NCI-H128 (cell line): ENCODE measurements around the gene ELF3.
"Not testable (repeated sequence)": the region's sequence is repeated elsewhere in the genome, so short reads cannot be mapped to it uniquely, and the experiment has no call there.

Experiments
- DNase-seq: peaks from one replicate; lab custom pipeline; 2025; ENCODE audit not compliant: unreplicated experiment; lab: John Stamatoyannopoulos, UW

Gene ELF3

DNA sequence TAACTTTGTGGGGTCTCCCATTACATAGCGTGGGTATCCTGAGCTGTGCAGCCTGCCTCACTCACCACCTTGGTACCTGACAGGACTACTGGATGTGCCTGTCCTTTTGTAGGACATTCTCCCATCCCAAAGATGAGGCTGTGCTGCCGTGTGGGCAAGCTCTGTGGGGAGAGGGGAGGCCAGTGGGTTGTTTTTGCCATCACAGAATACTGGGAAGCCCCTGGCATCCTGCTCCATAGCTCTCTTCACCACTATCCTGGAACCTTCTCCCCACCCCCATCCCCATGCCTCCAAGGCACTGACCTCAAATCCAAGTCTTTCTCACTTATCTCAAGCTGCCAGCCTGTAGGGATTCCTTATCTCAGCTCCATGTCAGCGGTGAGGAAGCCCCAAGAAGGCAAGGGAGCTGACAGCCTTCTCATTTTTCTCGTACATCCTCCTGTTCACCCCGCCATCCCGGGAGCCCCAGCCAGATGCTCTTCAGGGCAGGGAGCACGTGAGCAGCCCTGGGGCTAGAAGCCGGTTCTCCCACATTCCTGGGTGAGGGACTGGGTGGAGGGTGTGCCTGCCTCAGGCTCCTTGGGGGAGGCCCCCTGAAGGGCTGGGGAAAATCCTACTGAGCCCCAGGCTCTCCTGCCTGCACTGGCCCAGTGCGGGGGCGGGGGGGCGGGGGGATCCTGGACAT lies 2.4 kb upstream of the ELF3 start:
- no peak for DNase-seq

DNA sequence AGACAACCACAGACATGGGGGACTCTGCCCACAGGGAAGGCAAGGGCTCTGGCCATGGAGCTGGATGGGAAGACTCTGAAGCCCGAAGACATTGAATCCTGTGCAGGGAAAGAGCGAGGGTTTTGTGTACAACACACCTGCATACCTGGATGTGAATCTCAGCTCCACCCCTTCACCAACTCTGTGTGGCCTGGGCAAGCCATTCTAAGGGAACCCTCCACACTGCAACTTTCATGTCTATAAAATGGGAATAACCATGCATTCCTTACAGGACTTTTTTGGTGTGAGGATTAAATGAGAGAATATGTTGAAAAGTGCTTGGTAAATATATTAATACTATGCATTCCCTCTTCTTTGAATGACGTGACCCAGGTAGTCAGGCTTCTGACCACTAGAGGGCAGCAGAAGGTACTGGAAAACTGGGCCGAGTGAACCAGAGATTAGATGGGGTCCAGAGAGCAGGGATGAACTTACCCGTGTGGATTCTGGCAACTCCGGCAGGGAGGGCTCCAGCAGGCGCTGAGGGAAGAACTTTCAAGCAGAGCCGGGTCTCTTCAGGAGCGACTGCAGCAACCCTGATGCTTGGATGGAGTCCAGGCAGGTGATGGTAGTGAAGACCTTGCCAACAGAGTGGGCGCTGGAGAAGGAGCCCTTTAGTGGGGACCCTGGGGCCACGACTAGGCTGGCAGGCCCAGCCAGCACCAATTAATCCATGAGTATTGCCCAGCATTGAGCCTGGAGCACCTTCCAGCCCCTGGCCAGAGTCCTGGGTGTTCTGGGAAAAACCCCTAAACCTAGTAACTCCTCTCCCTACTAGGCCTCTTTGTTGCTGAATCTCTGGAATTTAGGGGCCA lies 834 bp upstream of the ELF3 start:
- peak; percentile 85 for DNase-seq

DNA sequence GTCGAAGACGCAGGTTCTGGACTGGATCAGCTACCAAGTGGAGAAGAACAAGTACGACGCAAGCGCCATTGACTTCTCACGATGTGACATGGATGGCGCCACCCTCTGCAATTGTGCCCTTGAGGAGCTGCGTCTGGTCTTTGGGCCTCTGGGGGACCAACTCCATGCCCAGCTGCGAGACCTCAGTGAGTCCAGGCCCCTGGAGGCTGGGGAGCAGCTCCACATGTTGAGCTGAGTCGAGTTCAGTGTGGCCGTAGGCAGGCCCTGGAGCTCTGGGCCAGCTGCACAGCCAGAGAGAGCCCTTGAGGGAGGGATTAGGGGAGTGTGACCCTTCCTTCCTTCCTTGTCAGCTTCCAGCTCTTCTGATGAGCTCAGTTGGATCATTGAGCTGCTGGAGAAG lies 1.6 kb downstream of the ELF3 start:
- DNase-seq: no peak

DNA sequence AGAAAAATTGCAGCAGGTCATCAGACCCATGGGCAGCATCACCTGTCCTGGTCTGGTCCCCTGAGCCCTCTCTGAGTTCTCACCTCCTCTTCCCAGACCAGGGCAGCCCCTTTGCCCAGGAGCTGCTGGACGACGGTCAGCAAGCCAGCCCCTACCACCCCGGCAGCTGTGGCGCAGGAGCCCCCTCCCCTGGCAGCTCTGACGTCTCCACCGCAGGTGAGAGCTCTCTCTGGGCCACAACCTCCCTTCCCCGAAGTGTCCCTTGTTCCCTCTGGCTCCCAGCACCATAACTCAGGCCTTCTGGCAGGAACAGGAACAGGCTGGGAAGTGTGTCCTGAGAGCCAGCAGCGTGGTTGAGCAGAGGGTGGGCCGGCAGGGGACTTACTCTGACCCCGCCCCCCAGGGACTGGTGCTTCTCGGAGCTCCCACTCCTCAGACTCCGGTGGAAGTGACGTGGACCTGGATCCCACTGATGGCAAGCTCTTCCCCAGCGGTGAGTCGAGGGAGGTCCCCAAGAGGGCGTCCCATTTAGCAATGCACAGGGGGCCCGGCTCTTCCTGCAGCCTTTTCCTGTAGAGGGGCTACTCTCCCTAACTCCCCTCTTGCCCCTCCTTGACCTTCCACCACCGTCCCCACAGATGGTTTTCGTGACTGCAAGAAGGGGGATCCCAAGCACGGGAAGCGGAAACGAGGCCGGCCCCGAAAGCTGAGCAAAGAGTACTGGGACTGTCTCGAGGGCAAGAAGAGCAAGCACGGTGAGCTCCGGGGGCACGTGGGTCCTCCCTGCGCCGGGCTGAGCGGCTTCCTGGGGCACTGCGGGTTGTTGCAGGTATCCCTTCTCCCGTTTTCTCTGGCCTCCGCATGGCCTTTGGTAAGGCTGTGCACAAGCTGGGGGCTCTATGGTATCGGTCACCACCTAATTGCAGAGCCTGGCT lies 2.4 kb downstream of the ELF3 start:
- DNase-seq: no peak

DNA sequence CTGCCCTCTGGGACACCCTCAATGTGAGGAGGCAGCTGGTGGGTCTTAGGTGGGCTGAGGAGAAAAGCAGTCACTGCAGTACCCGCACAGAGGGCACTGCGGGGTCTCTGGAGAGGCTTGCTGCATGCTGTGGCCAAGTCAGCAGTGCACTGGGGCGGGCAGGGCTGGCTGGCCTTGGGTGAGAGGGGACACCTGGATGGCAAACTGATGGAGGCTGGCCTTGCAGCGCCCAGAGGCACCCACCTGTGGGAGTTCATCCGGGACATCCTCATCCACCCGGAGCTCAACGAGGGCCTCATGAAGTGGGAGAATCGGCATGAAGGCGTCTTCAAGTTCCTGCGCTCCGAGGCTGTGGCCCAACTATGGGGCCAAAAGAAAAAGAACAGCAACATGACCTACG lies 3.2 kb downstream of the ELF3 start:
- DNase-seq: no peak

DNA sequence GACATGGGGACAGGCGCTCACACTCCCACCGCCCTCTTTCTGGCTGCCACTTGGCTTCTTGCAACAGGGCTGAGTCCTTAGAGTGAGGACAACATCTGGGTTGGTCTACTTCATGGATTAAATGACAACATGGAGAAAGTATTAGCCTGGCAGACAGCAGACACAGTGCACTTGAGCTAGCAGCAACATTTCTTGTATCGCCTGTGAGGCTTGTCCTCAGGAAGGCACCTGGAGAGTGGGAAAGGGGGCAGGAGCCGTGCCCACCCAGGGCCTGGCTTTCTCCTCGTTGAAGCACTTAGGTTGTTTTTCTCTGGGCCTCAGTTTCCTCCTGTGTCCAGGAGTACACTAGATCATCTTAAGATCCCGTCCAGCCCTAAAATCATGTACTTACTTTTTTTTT lies 3.7 kb downstream of the ELF3 start:
- no peak for DNase-seq

DNA sequence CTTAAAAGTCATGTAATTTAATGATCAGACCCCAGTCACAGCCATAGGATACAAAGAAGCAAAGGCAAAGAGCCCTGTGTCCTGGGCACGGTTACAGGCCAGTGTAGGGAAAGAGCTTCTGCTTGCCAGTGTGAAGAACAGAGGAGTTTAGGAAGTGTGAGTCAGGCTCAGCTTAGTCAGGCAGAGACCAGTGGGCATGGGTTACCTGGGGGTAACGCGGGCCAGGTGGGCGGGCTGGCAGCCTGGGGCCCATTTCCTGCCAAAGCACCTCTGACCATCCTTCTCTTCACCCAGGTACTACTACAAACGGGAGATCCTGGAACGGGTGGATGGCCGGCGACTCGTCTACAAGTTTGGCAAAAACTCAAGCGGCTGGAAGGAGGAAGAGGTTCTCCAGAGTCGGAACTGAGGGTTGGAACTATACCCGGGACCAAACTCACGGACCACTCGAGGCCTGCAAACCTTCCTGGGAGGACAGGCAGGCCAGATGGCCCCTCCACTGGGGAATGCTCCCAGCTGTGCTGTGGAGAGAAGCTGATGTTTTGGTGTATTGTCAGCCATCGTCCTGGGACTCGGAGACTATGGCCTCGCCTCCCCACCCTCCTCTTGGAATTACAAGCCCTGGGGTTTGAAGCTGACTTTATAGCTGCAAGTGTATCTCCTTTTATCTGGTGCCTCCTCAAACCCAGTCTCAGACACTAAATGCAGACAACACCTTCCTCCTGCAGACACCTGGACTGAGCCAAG lies 4.7 kb downstream of the ELF3 start:
- no peak for DNase-seq

DNA sequence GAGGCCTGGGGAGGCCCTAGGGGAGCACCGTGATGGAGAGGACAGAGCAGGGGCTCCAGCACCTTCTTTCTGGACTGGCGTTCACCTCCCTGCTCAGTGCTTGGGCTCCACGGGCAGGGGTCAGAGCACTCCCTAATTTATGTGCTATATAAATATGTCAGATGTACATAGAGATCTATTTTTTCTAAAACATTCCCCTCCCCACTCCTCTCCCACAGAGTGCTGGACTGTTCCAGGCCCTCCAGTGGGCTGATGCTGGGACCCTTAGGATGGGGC lies 5.2 kb downstream of the ELF3 start:
- no peak for DNase-seq

DNA sequence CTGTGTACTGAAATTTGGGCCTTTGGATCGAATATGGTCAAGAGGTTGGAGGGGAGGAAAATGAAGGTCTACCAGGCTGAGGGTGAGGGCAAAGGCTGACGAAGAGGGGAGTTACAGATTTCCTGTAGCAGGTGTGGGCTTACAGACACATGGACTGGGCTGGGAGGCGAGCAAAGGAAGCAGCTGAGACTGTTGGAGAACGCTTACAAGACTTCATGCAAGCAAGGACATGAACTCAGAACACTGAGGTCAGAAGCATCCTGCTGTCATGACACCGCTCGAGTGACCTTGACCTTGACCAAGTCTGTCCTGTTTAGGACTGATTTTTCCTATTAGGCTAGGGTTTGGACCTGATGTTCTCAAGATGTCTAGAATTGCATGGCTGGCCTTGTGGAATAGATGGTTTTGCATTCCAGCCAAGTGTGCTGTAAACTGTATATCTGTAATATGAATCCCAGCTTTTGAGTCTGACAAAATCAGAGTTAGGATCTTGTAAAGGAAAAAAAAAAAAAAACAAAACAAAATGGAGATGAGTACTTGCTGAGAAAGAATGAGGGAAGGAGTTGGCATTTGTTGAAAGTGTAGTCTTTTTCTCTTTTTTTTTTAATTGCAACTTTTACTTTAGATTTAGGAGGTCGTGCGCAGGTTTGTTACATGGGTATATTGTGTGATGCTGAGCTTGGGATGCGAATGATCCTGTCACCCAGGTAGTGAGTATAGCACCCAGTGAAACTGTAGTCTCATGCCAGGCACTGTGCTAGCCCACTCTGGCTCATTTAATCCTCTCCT lies 5.8 kb downstream of the ELF3 start:
- no peak for DNase-seq

DNA sequence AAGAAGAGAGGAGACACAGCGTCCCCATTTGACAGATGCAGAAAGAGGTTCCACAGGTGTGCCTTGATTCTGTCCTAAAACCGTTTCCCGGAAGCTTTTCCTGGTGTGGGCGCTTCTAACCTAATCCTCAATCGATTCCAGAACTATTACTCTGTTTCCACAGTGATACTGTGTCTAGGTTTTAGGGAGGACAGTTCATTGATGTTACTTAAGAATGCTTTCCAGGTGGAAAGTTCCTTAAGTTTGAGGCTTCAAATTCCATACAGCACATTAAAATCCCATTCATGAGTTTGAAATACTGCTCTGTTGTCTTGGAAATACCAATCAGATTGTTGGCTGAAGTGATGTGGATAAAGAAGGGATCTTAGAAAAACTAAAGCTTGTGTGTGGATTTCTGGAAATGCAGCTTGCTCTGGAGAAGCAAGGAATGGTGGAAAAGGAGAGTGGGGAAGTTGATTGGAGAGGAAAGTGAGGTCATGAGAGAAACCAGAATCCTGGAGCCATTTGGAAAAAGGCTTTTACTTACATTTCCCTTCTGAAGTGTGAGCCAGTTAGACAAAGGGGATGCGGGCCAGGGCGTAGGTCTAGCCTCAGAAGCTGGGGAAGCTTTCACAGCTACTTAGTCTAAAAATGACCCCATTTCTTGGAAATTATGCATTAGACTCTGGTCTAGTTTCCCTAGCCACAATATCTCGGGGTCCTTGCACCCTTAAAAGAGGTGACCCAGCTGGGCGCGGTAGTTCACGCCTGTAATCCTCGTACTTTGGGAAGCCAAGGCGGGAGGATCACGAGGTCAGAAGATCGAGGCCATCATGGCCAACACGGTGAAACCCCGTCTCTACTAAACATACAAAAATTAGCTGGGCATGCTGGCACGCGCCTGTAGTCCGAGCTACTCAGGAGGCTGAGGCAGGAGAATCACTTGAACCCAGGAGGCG lies 6.7 kb downstream of the ELF3 start:
- DNase-seq: no peak

DNA sequence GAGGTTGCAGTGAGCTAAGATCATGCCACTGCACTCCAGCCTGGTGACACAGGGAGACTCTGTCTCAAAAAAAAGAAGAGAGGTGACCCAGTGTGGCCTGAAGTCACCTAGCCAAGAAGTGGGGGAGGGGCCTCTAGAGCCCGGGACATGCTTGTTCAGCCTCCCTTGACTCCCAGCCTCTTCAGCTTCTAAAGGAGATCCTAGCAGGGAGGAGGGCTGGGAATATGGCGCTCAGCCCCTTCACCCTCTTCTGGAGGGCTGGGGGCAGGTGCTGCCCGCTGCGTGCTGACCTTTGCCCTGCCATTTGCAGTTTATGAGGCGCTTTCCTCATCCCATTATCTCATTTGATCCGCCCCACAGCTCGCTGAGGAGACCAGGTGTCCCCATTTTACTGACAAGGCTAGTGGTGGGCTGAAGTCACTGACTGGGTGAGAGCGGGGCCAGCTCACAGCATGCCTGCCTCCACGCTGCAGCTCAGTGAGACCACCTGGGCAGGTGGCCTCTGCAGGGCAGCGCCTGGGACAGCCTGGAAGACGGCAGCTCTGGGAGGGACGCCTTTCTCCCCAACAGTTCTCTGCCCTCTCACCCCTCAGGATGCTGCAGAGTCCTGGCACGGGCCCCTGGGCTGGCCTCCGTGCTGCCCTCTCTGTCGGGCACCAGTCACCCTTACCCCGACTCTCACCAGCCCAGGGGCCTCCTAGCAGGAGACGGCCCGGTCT lies 7.5 kb downstream of the ELF3 start:
- no peak for DNase-seq

DNA sequence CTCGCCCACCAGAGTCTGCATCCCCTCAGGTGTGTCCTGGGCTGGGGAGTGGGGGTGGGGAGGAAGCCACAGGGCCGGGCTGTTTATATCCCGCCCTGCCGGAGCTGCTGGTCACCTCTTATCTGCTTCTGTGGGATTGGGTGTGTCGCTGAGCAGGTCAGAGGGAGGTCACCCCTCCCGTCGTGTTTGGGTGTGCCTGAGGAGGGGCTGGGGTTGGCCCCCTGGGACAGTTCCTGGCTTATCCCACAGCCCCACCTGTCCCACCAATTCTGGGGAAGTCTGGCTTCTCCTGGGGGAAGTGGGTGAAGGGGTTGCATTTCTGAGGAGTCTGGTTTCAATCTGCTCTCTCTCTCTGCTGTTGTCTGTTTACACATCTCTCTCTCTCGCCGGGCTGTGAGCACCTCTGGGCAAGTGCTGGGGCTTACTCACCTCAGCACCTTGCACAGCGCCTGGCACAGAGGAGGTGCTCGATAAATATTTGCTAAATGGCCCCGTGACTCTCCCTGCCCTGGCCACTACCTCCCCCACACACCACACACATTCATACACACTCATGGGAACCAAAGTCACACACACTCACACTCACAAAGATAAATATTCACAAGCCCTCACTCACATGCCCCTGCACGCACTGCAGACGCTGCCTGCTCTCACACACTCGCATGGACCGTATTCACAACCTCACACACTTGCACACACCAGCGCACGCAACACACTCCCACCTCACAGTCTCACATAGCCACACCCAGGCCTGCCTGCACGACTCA lies 8.3 kb downstream of the ELF3 start:
- no peak for DNase-seq

DNA sequence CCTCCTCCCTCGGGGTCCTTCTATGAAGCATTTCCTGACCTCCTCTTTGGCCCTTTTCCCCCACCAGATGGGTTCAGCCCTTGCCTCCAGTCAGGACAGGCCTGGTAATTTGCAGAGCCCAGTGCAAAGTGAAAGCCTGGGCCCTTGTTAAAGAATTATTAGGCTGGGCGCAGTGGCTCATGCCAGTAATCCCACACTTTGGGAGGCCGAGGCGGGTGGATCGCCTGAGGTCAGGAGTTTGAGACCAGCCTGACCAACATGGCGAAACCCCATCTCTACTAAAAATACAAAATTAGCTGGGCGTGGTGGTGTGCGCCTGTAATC lies 8.8 kb downstream of the ELF3 start:
- not testable (repeated sequence) for DNase-seq

DNA sequence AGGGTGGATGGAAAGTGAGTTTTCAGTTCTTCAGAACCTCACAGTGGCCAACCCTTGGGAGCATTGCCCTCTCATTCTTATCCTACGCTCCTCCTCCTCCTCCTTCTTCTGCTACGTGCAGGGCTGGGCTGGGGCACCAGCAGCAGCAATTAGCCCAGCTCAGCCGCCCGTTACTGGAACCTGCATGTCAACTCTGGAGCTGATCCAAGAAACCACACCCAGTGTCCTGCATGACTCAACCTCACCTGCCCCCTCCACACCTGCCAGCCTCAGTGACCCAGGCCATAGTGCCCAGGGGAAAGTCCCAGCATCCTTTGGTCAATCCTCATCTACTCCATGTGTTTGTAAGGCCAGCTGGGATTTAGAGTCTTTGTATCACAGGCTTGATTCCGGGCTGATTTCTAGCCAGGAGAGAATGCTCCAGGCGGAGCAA lies 12.6 kb downstream of the ELF3 start:
- DNase-seq: no peak

DNA sequence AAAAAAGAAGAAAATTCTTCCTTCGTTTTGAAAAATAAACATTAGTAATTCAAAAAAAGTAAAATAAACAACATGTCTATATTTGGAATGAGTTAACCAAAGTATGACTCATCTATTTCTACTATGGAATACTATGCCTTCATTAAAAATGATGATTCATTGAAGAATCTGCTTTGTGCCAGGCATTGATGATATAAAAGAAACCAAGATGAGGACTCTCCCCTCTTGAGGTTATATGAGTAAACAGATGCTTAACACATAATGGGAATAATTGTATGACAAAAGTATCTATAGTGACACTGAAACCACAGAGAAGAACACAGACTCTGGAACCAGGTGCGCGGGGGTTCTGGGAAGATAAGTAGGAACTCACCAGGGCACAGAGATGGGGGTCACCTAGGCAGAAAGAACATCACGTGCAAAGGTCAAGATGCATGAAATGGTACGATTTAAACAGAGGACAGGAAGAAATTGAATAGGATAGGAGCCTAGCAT lies 18.8 kb downstream of the ELF3 start:
- no peak for DNase-seq

DNA sequence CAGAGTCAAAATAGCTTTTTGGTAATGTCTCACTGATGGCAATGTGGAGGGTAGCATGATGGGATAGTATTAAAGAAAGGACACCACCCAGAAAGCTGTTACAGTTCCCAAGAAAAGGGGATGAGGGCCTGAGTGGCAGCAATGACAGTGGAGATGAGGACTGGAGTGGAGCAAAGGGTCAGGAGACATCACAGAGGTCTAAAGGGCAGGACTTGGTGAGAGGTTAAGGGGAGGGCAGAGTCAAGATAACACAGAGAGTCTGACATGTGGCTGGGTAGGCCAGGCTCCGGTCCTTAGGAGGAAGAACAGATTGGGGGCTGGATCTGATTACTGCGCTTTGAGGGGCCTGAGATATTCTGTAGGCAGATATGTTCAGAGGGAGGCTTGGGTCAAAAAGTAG lies 19.3 kb downstream of the ELF3 start:
- no peak for DNase-seq

DNA sequence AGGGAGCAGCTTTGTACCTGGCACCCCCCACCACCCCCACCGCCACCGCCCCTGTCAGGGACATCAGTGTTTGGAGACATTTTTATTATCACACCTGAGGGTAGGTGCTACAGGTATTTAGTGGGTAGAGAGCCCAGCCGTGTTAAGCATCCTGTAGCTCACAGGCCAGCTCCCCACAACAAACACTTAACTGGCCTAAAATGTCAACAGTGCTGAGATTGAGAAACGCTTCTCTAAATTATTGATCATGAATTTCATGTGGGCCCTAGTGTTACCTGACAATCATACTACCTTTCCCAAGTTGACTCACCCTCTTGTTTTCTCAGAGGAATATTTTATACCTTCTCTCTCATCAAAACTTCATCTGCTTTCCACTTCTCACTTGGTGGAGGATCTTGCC lies 21.4 kb downstream of the ELF3 start:
- DNase-seq: no peak
